ENCODE results near the gene PAN2.

The PAN2 gene

GRCh38 chr12:56300644-56301464 is 32.9 kb downstream of the PAN2 start:
- TF ChIP-seq GATA2 (IDR thresholded peaks at IDR 0.05; ENCODE audit: low read depth, low read length) (no peak), GATA3 (IDR thresholded peaks at IDR 0.05; ENCODE audit: low read depth, low read length) (no peak)

- TF ChIP-seq GATA3 (IDR thresholded peaks at IDR 0.05; ENCODE audit: low read depth, low read length) (no peak), GATA2 (IDR thresholded peaks at IDR 0.05; ENCODE audit: low read depth, low read length) (no peak)
Measured at GRCh38 chr12:56299853-56300643, 33.8 kb downstream of the PAN2 start, which contains the start of gene CS. Gene CS (minus strand): TSS chr12:56300330. CDS start chr12:56300201, 129 bp downstream.

- TF ChIP-seq GATA2 (IDR thresholded peaks at IDR 0.05; ENCODE audit: low read depth, low read length) (no peak), GATA3 (IDR thresholded peaks at IDR 0.05; ENCODE audit: low read depth, low read length) (no peak)
Measured at GRCh38 chr12:56299308-56299852, 34.4 kb downstream of the PAN2 start.

- TF ChIP-seq GATA2 (IDR thresholded peaks at IDR 0.05; ENCODE audit: low read depth, low read length) (no peak), GATA3 (IDR thresholded peaks at IDR 0.05; ENCODE audit: low read depth, low read length) (no peak)
Measured at GRCh38 chr12:56298828-56299227, 35.0 kb downstream of the PAN2 start.

GRCh38 chr12:56297400-56297799 is 36.4 kb downstream of the PAN2 start:
- TF ChIP-seq GATA2 (IDR thresholded peaks at IDR 0.05; ENCODE audit: low read depth, low read length) (no peak), GATA3 (IDR thresholded peaks at IDR 0.05; ENCODE audit: low read depth, low read length) (no peak)

- TF ChIP-seq GATA2 (IDR thresholded peaks at IDR 0.05; ENCODE audit: low read depth, low read length) (no peak), GATA3 (IDR thresholded peaks at IDR 0.05; ENCODE audit: low read depth, low read length) (no peak)
Measured at GRCh38 chr12:56296295-56296694, 37.5 kb downstream of the PAN2 start.

- TF ChIP-seq GATA2 (IDR thresholded peaks at IDR 0.05; ENCODE audit: low read depth, low read length) (no peak), GATA3 (IDR thresholded peaks at IDR 0.05; ENCODE audit: low read depth, low read length) (no peak)
Measured at GRCh38 chr12:56293795-56294194, 40.0 kb downstream of the PAN2 start.

GRCh38 chr12:56288705-56289387 is 45.0 kb downstream of the PAN2 start:
- no peak for TF ChIP-seq GATA3 (IDR thresholded peaks at IDR 0.05; ENCODE audit: low read depth, low read length)
- TF ChIP-seq GATA2 (IDR thresholded peaks at IDR 0.05; ENCODE audit: low read depth, low read length), result no peak

- TF ChIP-seq GATA3 (IDR thresholded peaks at IDR 0.05; ENCODE audit: low read depth, low read length) (no peak), GATA2 (IDR thresholded peaks at IDR 0.05; ENCODE audit: low read depth, low read length) (no peak)
Measured at GRCh38 chr12:56286044-56286830, 47.6 kb downstream of the PAN2 start.

GRCh38 chr12:56282579-56282978 is 51.2 kb downstream of the PAN2 start:
- no peak for TF ChIP-seq GATA2 (IDR thresholded peaks at IDR 0.05; ENCODE audit: low read depth, low read length)
- TF ChIP-seq GATA3 (IDR thresholded peaks at IDR 0.05; ENCODE audit: low read depth, low read length), result no peak

GRCh38 chr12:56282030-56282429 is 51.8 kb downstream of the PAN2 start:
- no peak for TF ChIP-seq GATA2 (IDR thresholded peaks at IDR 0.05; ENCODE audit: low read depth, low read length)
- TF ChIP-seq GATA3 (IDR thresholded peaks at IDR 0.05; ENCODE audit: low read depth, low read length), result no peak

- TF ChIP-seq GATA2 (IDR thresholded peaks at IDR 0.05; ENCODE audit: low read depth, low read length) (no peak), GATA3 (IDR thresholded peaks at IDR 0.05; ENCODE audit: low read depth, low read length) (no peak)
Measured at GRCh38 chr12:56280849-56281248, 53.0 kb downstream of the PAN2 start.

GRCh38 chr12:56278905-56279304 is 54.9 kb downstream of the PAN2 start:
- TF ChIP-seq GATA3 (IDR thresholded peaks at IDR 0.05; ENCODE audit: low read depth, low read length) (no peak), GATA2 (IDR thresholded peaks at IDR 0.05; ENCODE audit: low read depth, low read length) (no peak)

Data from SH-SY5Y (cell line).